Left forelimb (tissue), 1 donor: Measurements from ENCODE around the gene OR6C74.

Experiments
- DNase-seq: peaks from one replicate; pipeline ENCODE4 v3.0.0-alpha.2; 2018; ENCODE audit warnings: low spot score

Gene OR6C74

GRCh38 chr12:55244309-55244708 is at the start of gene OR6C74:
Gene OR6C74 (plus strand): TSS chr12:55244609. CDS start chr12:55247288, 2,679 bp downstream.
- DNase-seq = no peak

DNA sequence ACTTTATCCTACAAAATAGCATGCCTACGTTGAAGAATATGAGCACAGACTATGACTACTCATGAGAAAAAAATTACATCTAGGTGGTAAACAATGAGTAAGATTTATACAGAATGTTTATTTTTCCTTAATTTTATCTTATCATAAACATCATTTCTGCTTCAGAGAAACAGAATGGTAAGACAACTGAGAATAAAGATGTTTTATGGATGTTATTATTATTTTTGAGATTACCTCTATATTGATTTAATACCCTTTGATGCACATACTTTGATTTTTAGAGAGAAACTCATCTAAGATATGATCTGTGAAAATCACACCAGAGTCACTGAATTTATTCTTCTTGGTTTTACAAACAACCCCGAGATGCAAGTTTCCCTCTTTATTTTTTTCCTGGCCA is 23.7 kb upstream of the OR6C74 start, which contains the start of gene OR10A7:
Gene OR10A7 (plus strand): TSS at position 301 of the 400 bp plus-strand sequence. CDS start 0 bp downstream, at position 301.
- DNase-seq = no peak

DNA sequence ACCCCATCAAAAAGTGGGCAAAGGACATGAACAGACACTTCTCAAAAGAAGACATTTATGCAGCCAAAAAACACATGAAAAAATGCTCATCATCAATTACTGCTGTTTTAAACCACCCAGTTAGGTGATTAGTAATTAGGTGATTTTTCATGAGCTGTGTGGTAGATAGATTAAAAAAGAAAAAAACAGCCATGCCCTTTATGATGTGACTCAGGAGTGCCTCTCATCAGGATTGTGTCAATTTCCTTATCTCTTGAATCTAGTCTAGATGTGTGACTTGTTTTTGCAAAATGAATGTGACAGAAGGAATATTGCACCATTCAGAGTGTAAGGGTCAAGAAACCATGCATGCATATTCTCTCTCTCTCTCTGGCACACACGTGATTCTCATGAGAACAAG is 17.9 kb upstream of the OR6C74 start:
- DNase-seq = no peak

DNA sequence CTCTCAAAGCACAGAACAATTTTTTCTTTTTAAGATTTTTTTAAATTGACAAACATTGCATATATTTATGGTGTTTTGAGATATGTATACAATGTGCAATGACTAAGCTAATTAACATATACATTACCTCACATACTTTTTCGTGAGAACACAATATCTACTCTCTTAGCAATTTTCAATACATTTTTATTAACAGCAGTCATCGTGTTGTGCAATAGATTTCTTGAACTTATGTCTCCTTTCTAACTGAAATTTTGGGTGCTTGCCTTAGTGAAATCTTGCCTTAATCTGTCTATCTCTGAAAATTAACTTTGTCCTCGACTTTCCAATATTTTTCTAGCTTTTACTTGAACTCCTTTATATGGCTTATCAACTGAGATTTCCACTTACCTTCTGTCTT is 16.8 kb upstream of the OR6C74 start:
- no peak for DNase-seq

GRCh38 chr12:55246159-55246558 is 1.8 kb downstream of the OR6C74 start:
- no peak for DNase-seq

GRCh38 chr12:55250944-55251343 is 6.5 kb downstream of the OR6C74 start:
- no peak for DNase-seq

- DNase-seq = no peak
Measured at GRCh38 chr12:55253281-55253680, 8.9 kb downstream of the OR6C74 start.

DNA sequence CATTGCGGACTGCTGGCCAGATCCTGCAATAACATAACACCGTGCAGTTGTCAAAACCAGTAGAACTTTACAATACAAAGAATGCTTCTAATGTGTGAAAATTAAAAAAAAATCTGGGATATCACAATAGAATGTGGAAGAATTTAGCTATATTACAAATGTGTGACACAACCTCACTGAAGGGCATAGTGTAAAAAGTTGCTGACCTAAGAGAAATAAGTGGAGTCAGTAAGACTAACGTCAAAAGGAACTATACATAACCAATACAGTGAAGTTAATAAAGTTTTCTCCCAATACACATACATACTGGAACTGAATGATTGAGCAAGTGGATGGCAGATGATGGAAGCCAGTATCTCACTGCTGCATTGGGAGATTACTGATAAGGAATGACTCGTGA is 12.4 kb downstream of the OR6C74 start:
- no peak for DNase-seq

DNA sequence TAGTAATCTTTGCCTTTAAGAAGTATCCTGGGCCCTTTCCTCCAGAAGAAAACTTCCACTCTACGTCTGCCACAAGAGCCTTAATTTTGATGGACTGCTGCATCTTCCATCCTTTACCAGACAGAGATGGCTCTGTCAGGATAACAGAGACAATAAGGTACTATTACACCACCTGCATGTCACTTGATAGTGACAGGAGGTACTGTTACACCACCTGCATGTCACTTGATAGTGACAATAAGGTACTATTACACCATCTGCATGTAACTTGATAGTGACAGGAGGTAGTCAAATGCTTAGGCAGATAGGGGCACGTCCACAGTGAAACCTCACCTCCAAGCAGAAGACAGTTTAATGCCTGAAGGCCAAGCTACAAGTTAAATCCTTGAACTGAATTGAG is 13.9 kb downstream of the OR6C74 start:
- DNase-seq = no peak

- DNase-seq = no peak
Measured at GRCh38 chr12:55280991-55281390, 36.6 kb downstream of the OR6C74 start.

DNA sequence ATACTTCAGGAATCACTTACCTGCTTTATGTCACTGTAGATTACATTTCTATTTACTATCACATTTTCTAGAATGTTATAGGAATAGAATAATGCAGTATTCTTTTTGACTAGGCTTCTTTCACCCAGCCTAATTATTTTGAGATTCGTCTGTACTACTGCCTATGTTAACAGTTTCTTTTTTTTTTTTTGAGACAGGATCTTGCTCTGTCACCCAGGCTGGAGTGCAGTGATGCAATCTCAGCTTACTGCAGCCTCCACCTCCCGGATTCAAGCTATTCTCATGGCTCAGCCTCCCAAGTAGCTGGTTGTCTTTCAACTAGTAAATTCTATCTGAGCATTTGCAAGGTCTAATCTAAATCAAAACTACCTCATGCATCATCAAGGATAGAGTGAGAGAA is 45.6 kb downstream of the OR6C74 start:
- no peak for DNase-seq
